Hematopoietic multipotent progenitor cell treated with erythropoietin and hydrocortisone succinate and interleukin-3 and kit ligand, for 4 days (in vitro differentiated cells): ENCODE measurements around the gene CERS4.
"Not testable (repeated sequence)": the region's sequence is repeated elsewhere in the genome, so short reads cannot be mapped to it uniquely, and the experiment has no call there.

Experiments
- DNase-seq: peaks from one replicate; pipeline ENCODE4 v3.0.0-alpha.2; 2015

Gene CERS4

GRCh38 chr19:8244442-8244841, 35.3 kb downstream of the CERS4 start:
- no peak for DNase-seq

GRCh38 chr19:8245869-8246835, 37.0 kb downstream of the CERS4 start:
- no peak for DNase-seq

- not testable (repeated sequence) for DNase-seq
Measured at GRCh38 chr19:8247129-8247890, 38.1 kb downstream of the CERS4 start.

GRCh38 chr19:8248348-8249328, 39.5 kb downstream of the CERS4 start:
- DNase-seq: no peak

GRCh38 chr19:8250596-8250995, 41.4 kb downstream of the CERS4 start:
- DNase-seq: no peak

- no peak for DNase-seq
Measured at GRCh38 chr19:8251025-8251472, 41.9 kb downstream of the CERS4 start.

GRCh38 chr19:8252922-8253589, 43.9 kb downstream of the CERS4 start:
- DNase-seq: peak; percentile 92

GRCh38 chr19:8253678-8254077, 44.5 kb downstream of the CERS4 start:
- no peak for DNase-seq

- DNase-seq: no peak
Measured at GRCh38 chr19:8254286-8255001, 45.3 kb downstream of the CERS4 start.

- DNase-seq: no peak
Measured at GRCh38 chr19:8255426-8256125, 46.4 kb downstream of the CERS4 start.

- DNase-seq: no peak
Measured at GRCh38 chr19:8256276-8257051, 47.3 kb downstream of the CERS4 start.

GRCh38 chr19:8257052-8257443, 47.9 kb downstream of the CERS4 start:
- peak; percentile 47 for DNase-seq

GRCh38 chr19:8259142-8259921, 50.2 kb downstream of the CERS4 start:
- DNase-seq: no peak

GRCh38 chr19:8259922-8260247, 50.7 kb downstream of the CERS4 start:
- DNase-seq: no peak

GRCh38 chr19:8261347-8261746, 52.2 kb downstream of the CERS4 start:
- DNase-seq: no peak

- DNase-seq: no peak
Measured at GRCh38 chr19:8261881-8262280, 52.7 kb downstream of the CERS4 start.

GRCh38 chr19:8262431-8262830, 53.3 kb downstream of the CERS4 start:
- no peak for DNase-seq

GRCh38 chr19:8264248-8264647, 55.1 kb downstream of the CERS4 start:
- DNase-seq: not testable (repeated sequence)

- no peak for DNase-seq
Measured at GRCh38 chr19:8265872-8266271, 56.7 kb downstream of the CERS4 start.
